Measurements from ENCODE around the gene DCST2. TPM values are rescaled to one million over a fixed set of nuclear protein-coding genes. Genes with fewer than 3 reads are reported as not detected.

Gene DCST2
- total and polyA plus RNA-seq, 7 donors, result 0.04 to 0.56 (median 0.19) TPM; not detected in 2

DNA sequence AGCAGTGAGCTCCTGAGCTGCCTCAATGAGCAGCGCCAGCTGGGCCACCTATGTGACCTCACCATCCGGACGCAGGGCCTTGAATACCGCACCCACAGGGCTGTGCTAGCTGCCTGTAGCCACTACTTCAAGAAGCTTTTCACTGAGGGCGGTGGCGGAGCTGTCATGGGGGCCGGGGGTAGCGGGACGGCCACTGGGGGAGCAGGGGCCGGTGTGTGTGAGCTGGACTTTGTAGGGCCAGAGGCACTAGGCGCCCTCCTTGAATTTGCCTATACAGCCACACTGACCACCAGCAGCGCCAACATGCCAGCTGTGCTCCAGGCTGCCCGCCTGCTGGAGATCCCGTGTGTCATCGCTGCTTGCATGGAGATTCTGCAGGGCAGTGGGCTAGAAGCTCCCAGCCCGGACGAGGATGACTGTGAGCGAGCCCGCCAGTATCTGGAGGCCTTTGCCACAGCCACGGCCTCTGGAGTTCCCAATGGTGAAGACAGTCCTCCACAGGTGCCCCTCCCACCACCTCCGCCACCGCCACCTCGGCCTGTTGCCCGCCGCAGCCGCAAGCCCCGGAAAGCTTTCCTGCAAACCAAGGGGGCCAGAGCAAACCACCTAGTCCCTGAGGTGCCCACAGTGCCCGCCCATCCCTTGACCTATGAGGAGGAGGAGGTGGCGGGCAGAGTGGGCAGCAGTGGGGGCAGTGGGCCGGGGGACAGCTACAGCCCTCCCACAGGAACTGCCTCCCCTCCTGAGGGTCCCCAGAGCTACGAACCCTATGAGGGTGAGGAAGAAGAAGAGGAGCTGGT is 18.7 kb downstream of the DCST2 start:
- DNase-seq (no peak), ATAC-seq (no peak)
- intact Hi-C loops (cut with DNase I), result loop anchor here in 1 of 2 donors (5.0 kb wide), 1 partner anchor 43 kb away; the partner anchor contains the start of genes CKS1B and SHC1
- TF ChIP-seq, protein P1, sequence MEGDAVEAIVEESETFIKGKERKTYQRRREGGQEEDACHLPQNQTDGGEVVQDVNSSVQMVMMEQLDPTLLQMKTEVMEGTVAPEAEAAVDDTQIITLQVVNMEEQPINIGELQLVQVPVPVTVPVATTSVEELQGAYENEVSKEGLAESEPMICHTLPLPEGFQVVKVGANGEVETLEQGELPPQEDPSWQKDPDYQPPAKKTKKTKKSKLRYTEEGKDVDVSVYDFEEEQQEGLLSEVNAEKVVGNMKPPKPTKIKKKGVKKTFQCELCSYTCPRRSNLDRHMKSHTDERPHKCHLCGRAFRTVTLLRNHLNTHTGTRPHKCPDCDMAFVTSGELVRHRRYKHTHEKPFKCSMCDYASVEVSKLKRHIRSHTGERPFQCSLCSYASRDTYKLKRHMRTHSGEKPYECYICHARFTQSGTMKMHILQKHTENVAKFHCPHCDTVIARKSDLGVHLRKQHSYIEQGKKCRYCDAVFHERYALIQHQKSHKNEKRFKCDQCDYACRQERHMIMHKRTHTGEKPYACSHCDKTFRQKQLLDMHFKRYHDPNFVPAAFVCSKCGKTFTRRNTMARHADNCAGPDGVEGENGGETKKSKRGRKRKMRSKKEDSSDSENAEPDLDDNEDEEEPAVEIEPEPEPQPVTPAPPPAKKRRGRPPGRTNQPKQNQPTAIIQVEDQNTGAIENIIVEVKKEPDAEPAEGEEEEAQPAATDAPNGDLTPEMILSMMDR (IDR thresholded peaks at IDR 0.05), result no peak
- Histone ChIP-seq H3K36me3 (ENCODE audit: insufficient read depth in 1 of 2, low read depth in 1 of 2) (peaks cover 0 to 31% of the 10 kb centered on the region in 2 donors), H3K9me3 (no peaks in the 10 kb centered on the region), H3K4me1 (peaks cover 40% of the 10 kb centered on the region), H3K27ac (peak overlapping the region; percentile 36), H3K4me3 (no peak overlapping the region), H3K27me3 (ENCODE audit: insufficient read depth in 3 of 3, low read length in 2 of 3) (no peaks in the 10 kb centered on the region)
- WGBS, 3 donors, result 86 to 90% (median 88%) methylated on average over 30 to 31 of the region's 31 CpGs

DNA sequence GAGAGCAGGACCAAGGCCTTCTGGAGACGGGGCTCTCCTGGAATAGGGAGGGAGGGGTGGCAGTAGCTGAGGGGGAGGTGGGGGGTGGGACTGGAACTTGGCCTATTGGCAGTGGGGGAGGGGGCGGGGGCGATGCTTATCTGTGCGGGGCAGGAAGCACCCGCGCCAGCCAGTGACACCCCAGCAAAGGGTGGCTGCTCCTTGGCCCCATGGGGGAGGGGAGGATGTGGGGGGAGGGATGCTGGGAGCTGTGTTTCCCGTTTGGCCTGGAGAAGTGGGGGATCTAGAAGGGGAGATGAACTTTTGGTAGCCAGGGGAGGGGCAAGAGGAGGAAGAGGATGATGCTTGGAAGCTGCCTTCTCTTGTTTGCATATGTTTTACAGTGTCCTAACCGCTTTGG is 19.9 kb downstream of the DCST2 start:
- intact Hi-C loops (cut with DNase I), result loop anchor here in 1 of 2 donors (5.0 kb wide), 1 partner anchor 41 kb away; the partner anchor contains the start of genes CKS1B and SHC1
- H3K27ac ChIP-seq, result no peak overlapping the region
- H3K27me3 ChIP-seq (ENCODE audit: insufficient read depth in 3 of 3, low read length in 2 of 3), result no peaks in the 10 kb centered on the region
- peaks cover 46% of the 10 kb centered on the region for H3K4me1 ChIP-seq
- DNase-seq, result no peak
- H3K4me3 ChIP-seq, result no peak overlapping the region
- peaks cover 0 to 31% of the 10 kb centered on the region in 2 donors for H3K36me3 ChIP-seq (ENCODE audit: insufficient read depth in 1 of 2, low read depth in 1 of 2)
- no peaks in the 10 kb centered on the region for H3K9me3 ChIP-seq
- no peak for ATAC-seq
- 65 to 80% (median 71%) methylated on average over 7 to 8 of the region's 8 CpGs for WGBS, 3 donors
- TF ChIP-seq, protein P1 (IDR thresholded peaks at IDR 0.05), result no peak

DNA sequence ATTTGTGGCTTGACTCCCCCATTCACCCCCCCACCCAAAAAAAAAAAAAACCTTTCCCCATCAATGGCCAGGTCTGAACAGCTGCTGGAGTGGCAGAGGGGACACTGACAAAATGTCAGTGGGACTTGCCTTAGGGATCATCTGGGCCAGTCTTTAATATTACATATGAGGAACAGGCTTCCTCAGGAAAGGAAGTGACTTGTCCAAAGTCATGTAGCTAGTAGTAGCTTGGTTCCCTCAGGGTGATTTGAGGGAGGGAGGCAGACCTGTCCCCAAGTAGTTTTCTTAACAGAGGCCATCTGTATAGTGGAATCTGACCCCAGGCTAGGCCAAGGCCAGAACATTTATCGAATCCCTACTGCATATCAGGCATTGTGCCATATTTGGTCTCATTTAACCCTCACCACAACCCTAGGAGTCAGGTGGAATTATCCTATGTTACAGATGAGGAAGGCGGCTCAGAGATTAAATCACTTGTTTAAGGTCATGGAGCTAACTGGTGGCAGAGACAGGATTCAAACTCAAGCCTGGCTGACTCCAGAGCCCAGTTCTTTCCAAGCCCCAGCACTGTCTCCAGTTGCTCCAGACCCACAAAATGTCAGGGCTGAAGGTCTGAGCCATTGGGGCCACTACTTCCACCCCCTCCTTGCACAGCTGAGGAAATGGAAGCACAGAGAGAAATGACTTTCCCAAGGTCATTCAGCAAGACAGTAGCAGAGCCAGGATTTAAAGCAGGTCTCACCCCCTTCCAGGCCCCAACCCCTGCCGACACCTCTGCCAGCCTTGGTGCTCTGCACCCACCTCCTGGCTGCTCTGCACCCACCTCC is 20.6 kb downstream of the DCST2 start:
- WGBS, 3 donors, result 59 to 69% (median 63%) methylated on average over 3 of the region's 3 CpGs
- no peak for ATAC-seq
- Histone ChIP-seq H3K4me3 (no peak overlapping the region), H3K27me3 (ENCODE audit: insufficient read depth in 3 of 3, low read length in 2 of 3) (no peaks in the 10 kb centered on the region), H3K9me3 (no peaks in the 10 kb centered on the region), H3K4me1 (peaks cover 47% of the 10 kb centered on the region), H3K36me3 (ENCODE audit: insufficient read depth in 1 of 2, low read depth in 1 of 2) (peaks cover 0 to 31% of the 10 kb centered on the region in 2 donors), H3K27ac (peak overlapping the region; percentile 30)
- intact Hi-C loops (cut with DNase I), result loop anchor here (1.0 to 5.0 kb wide), 2 partner anchors 34 to 41 kb away; partner anchors contain the start of genes CKS1B (in 1 of the 2) and SHC1 (in 1 of the 2)
- TF ChIP-seq, protein P1 (IDR thresholded peaks at IDR 0.05), result no peak
- DNase-seq, result no peak

DNA sequence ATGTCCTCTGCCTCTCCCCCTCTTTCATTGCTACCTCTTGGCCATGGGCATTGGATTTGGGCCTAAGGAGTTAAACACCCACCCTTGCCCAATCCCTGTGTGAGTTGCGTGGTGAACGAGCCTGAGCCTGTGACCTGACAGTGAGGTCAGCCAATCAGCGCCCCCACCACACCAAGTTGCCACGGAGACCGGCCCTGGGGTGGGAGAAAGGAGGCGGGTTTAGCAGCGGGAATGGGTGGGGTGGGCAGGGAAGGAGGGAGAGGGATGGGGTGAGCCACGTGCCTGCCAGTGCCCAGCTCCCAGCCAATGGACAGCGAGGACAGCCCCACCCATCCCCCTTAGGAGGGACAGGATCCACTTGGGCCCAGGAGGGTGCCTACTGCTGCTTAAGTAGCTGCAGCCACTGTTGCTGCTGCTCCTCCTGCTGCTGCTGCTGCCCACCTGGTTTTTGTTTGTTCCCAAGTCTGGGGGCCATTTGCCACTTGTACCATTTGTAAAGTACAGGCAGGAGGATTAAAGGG is 21.5 kb downstream of the DCST2 start:
- WGBS, 3 donors, result 4 to 28% (median 15%) methylated on average over 4 to 9 of the region's 9 CpGs
- DNase-seq (peak; percentile 80 to 89), ATAC-seq (peak in 3 of 4 donors; percentile 29 to 63 (median 46))
- H3K9me3 ChIP-seq, result no peaks in the 10 kb centered on the region
- H3K4me3 ChIP-seq, result no peak overlapping the region
- H3K36me3 ChIP-seq (ENCODE audit: insufficient read depth in 1 of 2, low read depth in 1 of 2), result peaks cover 0 to 31% of the 10 kb centered on the region in 2 donors
- peaks cover 49% of the 10 kb centered on the region for H3K4me1 ChIP-seq
- H3K27ac ChIP-seq, result peak overlapping the region; percentile 50
- no peaks in the 10 kb centered on the region for H3K27me3 ChIP-seq (ENCODE audit: insufficient read depth in 3 of 3, low read length in 2 of 3)
- TF ChIP-seq, protein P1 (IDR thresholded peaks at IDR 0.05), result no peak
- intact Hi-C loops (cut with DNase I), result loop anchor here (1.0 to 5.0 kb wide), 2 partner anchors 35 to 40 kb away; partner anchors contain the start of genes CKS1B (in 1 of the 2) and SHC1 (in 1 of the 2)

Measured in psoas muscle (tissue), 8 donors.